Limb (tissue), 2 donors: Measurements from ENCODE around the gene LIMS4.
"Not testable (repeated sequence)": the region's sequence is repeated elsewhere in the genome, so short reads cannot be mapped to it uniquely, and the experiment has no call there.

ENCODE experiments used
- DNase-seq, 2 donors: peaks; one replicate each; pipeline ENCODE4 v3.0.0-alpha.2; 2016; ENCODE audit errors: extremely low spot score in 2 of 2

LIMS4 gene

GRCh38 chr2:110449127-110449947, 23.3 kb downstream of the LIMS4 start:
- not testable (repeated sequence) for DNase-seq

GRCh38 chr2:110446644-110447043, 26.0 kb downstream of the LIMS4 start:
- DNase-seq = not testable (repeated sequence)

- DNase-seq = not testable (repeated sequence)
Measured at GRCh38 chr2:110443305-110444005, 29.2 kb downstream of the LIMS4 start.

GRCh38 chr2:110441905-110442304, 30.7 kb downstream of the LIMS4 start:
- DNase-seq = not testable (repeated sequence)

- not testable (repeated sequence) for DNase-seq
Measured at GRCh38 chr2:110434565-110434964, 38.1 kb downstream of the LIMS4 start.

GRCh38 chr2:110425725-110426124, 46.9 kb downstream of the LIMS4 start:
- not testable (repeated sequence) for DNase-seq

DNA sequence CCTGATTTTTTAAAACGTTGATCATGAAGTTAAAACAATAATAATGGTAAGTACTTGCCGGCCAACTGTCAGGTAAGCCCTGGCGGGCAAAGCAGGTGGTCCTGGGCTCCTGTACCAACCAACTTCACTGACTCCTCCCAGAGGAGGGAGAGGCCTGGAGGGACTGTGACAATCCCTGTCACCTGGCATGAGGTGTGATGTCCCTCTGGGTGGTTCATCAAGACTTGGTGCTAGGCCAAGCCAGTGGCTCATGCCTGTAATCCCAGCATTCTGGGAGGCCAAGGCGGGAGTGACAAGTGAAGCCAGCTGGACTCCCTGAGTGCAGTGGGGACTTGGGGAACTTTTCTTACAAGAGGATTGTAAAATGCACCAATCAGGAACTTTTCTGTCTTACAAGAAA, 48.2 kb downstream of the LIMS4 start:
- DNase-seq = not testable (repeated sequence)

DNA sequence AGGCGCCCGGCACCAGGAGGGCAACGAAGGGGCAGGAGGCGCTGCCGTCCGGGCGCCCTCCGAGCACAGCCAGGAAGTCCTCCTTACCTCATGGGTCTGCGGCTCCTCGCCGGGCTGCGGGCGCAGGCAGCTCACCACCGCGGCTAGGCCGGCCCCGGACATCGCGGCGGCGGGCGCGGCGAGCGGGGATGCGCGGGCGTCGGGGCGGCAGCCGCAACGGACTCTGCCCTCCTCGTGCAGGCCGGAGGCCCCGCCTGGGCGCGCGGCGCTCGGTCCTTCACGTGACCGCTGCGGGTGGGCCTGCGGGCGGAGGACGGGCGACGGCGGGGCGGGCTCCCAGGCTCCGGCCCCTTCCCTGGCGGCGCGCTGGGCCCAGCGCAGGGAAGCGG, 49.0 kb downstream of the LIMS4 start:
- DNase-seq = not testable (repeated sequence)

DNA sequence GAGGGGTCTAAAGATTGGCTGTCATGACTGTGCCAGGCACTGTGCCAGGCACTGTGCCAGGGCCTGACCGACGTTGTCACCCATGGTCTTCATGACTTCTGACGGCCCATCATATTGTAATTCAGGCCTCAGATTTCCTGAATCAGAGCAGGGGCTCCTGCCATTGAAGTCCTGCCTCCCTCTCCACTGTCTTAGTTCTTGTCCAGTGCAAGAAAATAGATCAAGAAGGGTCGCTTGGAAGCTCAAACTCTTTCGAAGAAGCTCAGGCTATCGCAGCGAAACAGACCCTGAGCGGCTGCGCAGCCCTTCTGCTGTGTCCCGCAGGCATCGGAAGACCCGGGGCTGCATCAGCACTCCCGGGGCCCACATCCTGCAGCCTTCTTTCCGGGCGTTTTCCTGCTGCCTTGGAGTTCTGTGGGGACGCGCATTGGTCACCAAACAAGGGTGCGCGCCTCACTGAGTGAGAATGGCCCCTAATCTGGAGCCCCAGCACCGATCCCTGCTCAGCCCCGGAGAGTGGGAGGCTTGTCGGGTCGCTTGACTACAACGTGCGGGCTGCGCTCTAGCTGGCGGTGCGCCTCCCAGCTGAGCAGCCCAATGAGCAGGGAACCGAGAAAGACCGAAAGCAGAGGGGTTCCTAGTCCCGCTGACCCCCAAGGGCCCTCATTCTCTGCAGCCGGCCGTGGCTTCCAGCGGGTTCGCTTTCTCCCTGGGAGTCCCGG, 49.6 kb downstream of the LIMS4 start:
- not testable (repeated sequence) for DNase-seq

DNA sequence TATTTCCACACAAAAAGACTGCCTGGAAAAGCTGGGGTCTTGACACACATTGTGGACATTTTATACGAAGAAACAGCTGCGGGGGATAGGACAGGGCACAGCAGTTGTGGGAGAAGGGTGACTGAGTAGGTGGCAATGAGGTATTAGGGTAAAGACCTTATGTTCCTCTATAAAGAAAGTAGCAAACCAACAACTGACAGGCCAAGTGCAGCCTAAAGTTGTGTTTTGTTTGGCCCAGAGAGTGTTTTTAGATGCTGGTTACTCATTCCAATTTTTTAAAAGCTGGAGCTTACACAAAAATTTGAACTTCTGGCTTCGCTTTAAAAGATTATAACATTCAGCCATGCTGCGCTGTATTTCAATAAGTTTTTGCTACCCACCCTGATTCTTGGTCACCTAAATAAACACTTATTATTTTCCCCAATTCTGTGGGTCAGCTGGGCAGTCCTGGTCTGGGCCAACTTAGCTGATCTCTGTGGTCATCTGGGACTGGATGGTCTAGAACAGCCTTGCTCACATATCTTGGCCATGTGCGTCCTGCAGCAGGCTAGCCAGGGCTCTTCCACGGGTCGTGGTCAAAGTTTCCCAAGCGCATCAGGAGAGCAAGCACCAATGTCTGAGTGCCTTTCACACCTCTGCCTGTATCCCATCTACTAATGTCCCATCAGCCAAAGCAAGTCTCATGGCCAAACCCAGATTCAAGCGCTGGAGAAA, 51.8 kb downstream of the LIMS4 start:
- not testable (repeated sequence) for DNase-seq

- not testable (repeated sequence) for DNase-seq
Measured at GRCh38 chr2:110407142-110407541, 65.5 kb downstream of the LIMS4 start.

DNA sequence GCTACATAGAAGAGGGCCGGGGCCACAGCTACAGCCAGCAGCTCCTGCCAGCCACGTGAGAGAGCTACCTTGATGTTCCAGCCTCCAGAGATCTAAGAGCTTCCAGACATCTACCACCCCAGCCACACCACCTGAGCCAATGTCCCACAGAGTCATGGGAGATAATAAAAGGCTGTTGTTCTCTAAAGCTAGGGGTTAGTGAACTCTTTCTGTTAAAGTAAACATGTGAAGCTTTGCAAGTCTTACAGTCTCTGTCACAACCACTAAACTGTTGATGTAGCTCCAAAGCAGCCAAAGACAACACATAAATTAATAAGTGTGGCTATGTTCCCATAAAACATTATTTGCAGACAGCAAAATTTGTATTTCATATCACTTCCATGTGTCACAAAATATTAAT, 67.6 kb downstream of the LIMS4 start:
- DNase-seq = not testable (repeated sequence)

DNA sequence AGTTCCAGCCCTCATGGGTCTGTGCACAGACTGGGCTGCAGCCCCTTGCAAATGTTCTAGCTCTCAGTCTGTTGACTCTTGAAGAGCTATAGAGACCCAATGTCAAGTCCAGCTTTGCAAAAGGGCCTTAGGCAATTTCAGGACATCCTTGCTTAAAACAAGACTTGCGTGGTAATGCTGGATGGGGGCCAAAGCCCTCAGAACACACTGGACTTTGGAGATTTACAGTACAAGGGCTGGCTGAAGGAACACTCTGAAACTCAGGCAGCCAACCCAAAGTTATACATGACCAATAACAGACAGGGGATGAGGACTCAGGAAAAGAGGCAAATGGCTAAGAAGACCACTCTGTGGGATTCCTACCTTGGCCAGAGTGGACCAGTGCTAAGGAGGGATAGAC, 68.4 kb downstream of the LIMS4 start:
- not testable (repeated sequence) for DNase-seq

- DNase-seq = not testable (repeated sequence)
Measured at GRCh38 chr2:110401001-110401618, 71.5 kb downstream of the LIMS4 start.

DNA sequence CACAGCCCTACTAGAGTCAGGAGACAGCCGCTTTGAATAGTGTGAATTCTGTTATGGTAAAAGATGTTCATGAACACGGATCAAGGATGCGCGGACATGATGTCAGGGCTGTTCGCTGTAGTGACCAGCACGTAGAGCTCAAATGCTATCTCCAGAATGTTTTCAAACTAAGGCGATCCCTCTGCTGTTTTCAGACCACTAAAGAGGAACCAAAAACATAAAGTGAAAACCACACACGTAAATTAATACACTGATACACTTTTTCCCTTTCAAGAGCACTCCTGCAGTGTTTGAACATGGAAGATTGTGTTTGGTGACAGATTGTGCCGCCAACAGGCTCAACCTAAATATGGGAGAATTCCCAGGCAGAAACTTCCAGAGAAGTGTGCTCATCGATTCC, 73.2 kb downstream of the LIMS4 start:
- DNase-seq = not testable (repeated sequence)

DNA sequence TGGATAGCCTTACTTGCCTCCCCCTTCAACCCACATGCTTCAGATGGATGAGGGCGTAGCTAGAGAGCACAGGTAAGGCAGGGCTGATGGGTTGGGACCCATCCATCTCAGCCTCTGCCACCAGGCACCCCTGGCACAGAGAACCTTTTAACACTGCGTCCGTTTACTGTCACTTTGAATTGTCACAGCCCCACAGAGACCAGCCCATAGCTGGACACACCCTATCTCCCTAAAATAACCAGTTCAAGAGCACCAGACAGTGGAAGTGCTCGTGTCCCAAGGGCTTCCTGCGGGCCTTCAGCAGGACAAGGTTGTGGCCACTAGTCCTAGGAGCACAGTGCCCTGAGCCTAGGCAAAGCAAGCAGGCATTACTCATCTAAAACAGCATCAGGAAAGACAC, 76.6 kb downstream of the LIMS4 start:
- DNase-seq = not testable (repeated sequence)
